Pancreas (tissue), 10 donors: ENCODE data around the gene GPI. TPM values are rescaled to one million over a fixed set of nuclear protein-coding genes. Genes with fewer than 3 reads are reported as not detected.
A peak's percentile ranks its signal among the peaks of the same experiment; 100 is the strongest.

Experiments used
- ATAC-seq, 4 donors: fragments of 200-7000 bp; cut with Tn5 transposase; one replicate each; pipeline versions ENCODE4 v1.8.0 to v1.9.1; 2020; ENCODE audit warnings: mild to moderate bottlenecking in 4 of 4, moderate library complexity in 4 of 4
- DNase-seq, 6 donors: peaks; one replicate each; pipeline ENCODE4 v3.0.0-alpha.2; 2020
- FAIRE-seq: peaks from 2 replicates; lab custom pipeline; 2012; peaks lifted over from hg19 to GRCh38; lab: Jason Lieb, UNC
- H3K27ac ChIP-seq, 4 donors: fragments of 200-600 bp; sonication (generic); 1 replicate in 3 of 4; 2 replicates in 1 of 4; pipeline versions ENCODE4 v1.5.0 to v1.8.0; 2020
- H3K27me3 ChIP-seq, 4 donors: fragments of 200-600 bp; one replicate each; pipeline ENCODE4 v1.8.0; 2021
- H3K36me3 ChIP-seq, 3 donors: fragments of 200-600 bp; sonication (generic) in 1 of 3; one replicate each; pipeline versions ENCODE4 v1.5.0 to v1.8.0; 2020 to 2021
- H3K4me1 ChIP-seq, 3 donors: fragments of 200-600 bp; one replicate each; pipeline ENCODE4 v1.8.0; 2021
- H3K4me3 ChIP-seq, 4 donors: fragments of 200-600 bp; sonication (generic) in 2 of 4; one replicate each; pipeline versions ENCODE4 v1.5.0 to v1.8.0; 2020 to 2021
- H3K9me3 ChIP-seq, 4 donors: fragments of 200-600 bp; one replicate each; pipeline ENCODE4 v1.8.0; 2021
- CTCF ChIP-seq, 4 donors: fragments of 200-600 bp; sonication (generic) in 3 of 4; IDR thresholded peaks; one replicate each; pipeline versions ENCODE4 v1.5.0 to v1.8.0; 2021; ENCODE audit warnings: antibody characterized with exemption in 4 of 4
- WGBS, 2 donors: extraction: QIAGEN DNeasy Blood & Tissue Kit; methylation state at CpG; one replicate each; pipeline ENCODE4 v1.1.7; 2013; 5-methylcytosine and 5-hydroxymethylcytosine counted together
- intact Hi-C, 3 donors: fragments of 100-400 bp; cut with DNase I; formaldehyde crosslinking; loops; one replicate each; pipeline versions ENCODE4 v1.11.1 to v1.14.2; 2022
- polyA plus RNA-seq, 2 donors: library from polyadenylated mRNA; stranded (reverse); fragments of 200-250 nt; gene quantifications; one replicate each; pipeline ENCODE4 v1.2.3, GENCODE V29; 2013
- total RNA-seq, 6 donors: library from RNA; stranded (reverse); fragmentation: NEBNext Ultra II Directional in 4 of 6; extraction: Animal tissue kit (Norgen Biotek cat#: 25700) in 4 of 6; gene quantifications; one replicate each; pipeline versions ENCODE4 v1.2.1 to v1.2.4, GENCODE V29; 2021 to 2023
- donor health status: healthy with polysubstance abuse.
- donor health status: DM: no; HTN: no; CAD: no; lungs with moderate emphysema.
- donor health status: DM: no; HTN: no; CAD: no.
- donor health status: control.
- donor health status: control.
- donor health status: Bipolar disorder and iron deficiency.
- donor health status: DM: yes; HTN: yes; CAD: no.
- donor health status: DM: no; HTN: no; CAD: no.
- donor health status: DM: no; HTN: no; CAD: no.
- donor health status: DM: yes; HTN: yes; CAD: no.

Gene GPI
- total RNA-seq (100 to 1,000 TPM in 2 of 6 donors, 10 to 100 TPM in 4; 50.5 to 119 (median 70.9) TPM), polyA plus RNA-seq (10 to 100 TPM; 51.1 to 73.0 TPM)

GRCh38 chr19:34364830-34365462 is at the start of gene GPI:
TSS of gene GPI (plus strand) at chr19:34365196. CDS start at chr19:34365267, 71 bp downstream.
- H3K4me3 ChIP-seq: peak within 1 kb of the TSS; percentile 83 to 99 (median 92)
- intact Hi-C loops: no loop called here
- H3K27me3 ChIP-seq: no peaks in the 10 kb centered on the region
- H3K36me3 ChIP-seq: peaks cover 0 to 19% (median 0%) of the 10 kb centered on the region in 3 donors
- FAIRE-seq (no peak), DNase-seq (peak; percentile 50 to 86 (median 66)), ATAC-seq (peak; percentile 84 to 90 (median 88))
- TF ChIP-seq CTCF (IDR thresholded peaks at IDR 0.05): no peak
- WGBS, 2 donors: 0 to 1% methylated on average over 49 to 65 of the region's 67 CpGs
- peak within 1 kb of the TSS; percentile 52 to 73 (median 62) for H3K27ac ChIP-seq
- H3K9me3 ChIP-seq: no peaks in the 10 kb centered on the region
- H3K4me1 ChIP-seq: peaks cover 0 to 10% (median 0%) of the 10 kb centered on the region in 3 donors

- H3K9me3 ChIP-seq: no peaks in the 10 kb centered on the region
- peaks cover 0 to 13% (median 4%) of the 10 kb centered on the region in 3 donors for H3K4me1 ChIP-seq
- FAIRE-seq: no peak
- H3K4me3 ChIP-seq: no peak overlapping the region
- ATAC-seq: peak in 1 of 4 donors; percentile 26
- H3K27me3 ChIP-seq: no peaks in the 10 kb centered on the region
- DNase-seq: no peak
- H3K27ac ChIP-seq: no peak overlapping the region
- H3K36me3 ChIP-seq: no peaks in the 10 kb centered on the region
- WGBS, 2 donors: 63 to 64% methylated on average over 2 of the region's 2 CpGs
- intact Hi-C loops: no loop called here
- TF ChIP-seq CTCF (IDR thresholded peaks at IDR 0.05): no peak
These were observed 48.7 kb upstream of the GPI start for GRCh38 chr19:34316247-34316646.

GRCh38 chr19:34316741-34317301 is 48.2 kb upstream of the GPI start:
- Histone ChIP-seq H3K27ac (no peak overlapping the region), H3K36me3 (peaks cover 0 to 6% (median 0%) of the 10 kb centered on the region in 3 donors), H3K9me3 (no peaks in the 10 kb centered on the region), H3K27me3 (no peaks in the 10 kb centered on the region), H3K4me3 (no peak overlapping the region), H3K4me1 (peaks cover 0 to 13% (median 4%) of the 10 kb centered on the region in 3 donors)
- FAIRE-seq (no peak), DNase-seq (no peak), ATAC-seq (peak in 2 of 4 donors; percentile 6 to 8)
- intact Hi-C loops: no loop called here
- no peak for TF ChIP-seq CTCF (IDR thresholded peaks at IDR 0.05)
- 89 to 91% methylated on average over 5 of the region's 5 CpGs for WGBS, 2 donors

GRCh38 chr19:34317311-34317927 is 47.6 kb upstream of the GPI start:
- peak overlapping the region in 1 of 4 donors; percentile 22 for H3K27ac ChIP-seq

More at GRCh38 chr19:34317311-34317927, 47.6 kb upstream of the GPI start:
- peak; percentile 77 to 82 (median 78) for ATAC-seq
- no peaks in the 10 kb centered on the region for H3K27me3 ChIP-seq
- TF ChIP-seq CTCF (IDR thresholded peaks at IDR 0.05): no peak
- peaks cover 0 to 13% (median 4%) of the 10 kb centered on the region in 3 donors for H3K4me1 ChIP-seq
- FAIRE-seq: no peak
- no peaks in the 10 kb centered on the region for H3K9me3 ChIP-seq
- DNase-seq: no peak
- intact Hi-C loops: no loop called here
- H3K36me3 ChIP-seq: peaks cover 0 to 8% (median 0%) of the 10 kb centered on the region in 3 donors
- no peak overlapping the region for H3K4me3 ChIP-seq
- WGBS, 2 donors: 74 to 83% methylated on average over 6 of the region's 6 CpGs
